Esophagus squamous epithelium (tissue), 4 donors: ENCODE measurements around the gene CPNE5.

Experiments
- POLR2A ChIP-seq, 4 donors: fragments of 450-650 bp; IDR thresholded peaks; one replicate each; pipeline ENCODE4 v1.6.1; 2017; ENCODE audit warnings: antibody characterized with exemption in 4 of 4, mild to moderate bottlenecking in 4 of 4, moderate library complexity in 3 of 4
- TF ChIP-seq, protein P1 (sequence below), 6 experiments: fragments of 450-650 bp in 4 of 6; fragments of 200-600 bp in 2 of 6; sonication (generic) in 2 of 6; IDR thresholded peaks; one replicate each; pipeline ENCODE4 v1.5.1; 2016 to 2019; ENCODE audit warnings: antibody characterized with exemption in 6 of 6, mild to moderate bottlenecking in 4 of 6, moderate library complexity in 4 of 6

- TF ChIP-seq, protein P1, sequence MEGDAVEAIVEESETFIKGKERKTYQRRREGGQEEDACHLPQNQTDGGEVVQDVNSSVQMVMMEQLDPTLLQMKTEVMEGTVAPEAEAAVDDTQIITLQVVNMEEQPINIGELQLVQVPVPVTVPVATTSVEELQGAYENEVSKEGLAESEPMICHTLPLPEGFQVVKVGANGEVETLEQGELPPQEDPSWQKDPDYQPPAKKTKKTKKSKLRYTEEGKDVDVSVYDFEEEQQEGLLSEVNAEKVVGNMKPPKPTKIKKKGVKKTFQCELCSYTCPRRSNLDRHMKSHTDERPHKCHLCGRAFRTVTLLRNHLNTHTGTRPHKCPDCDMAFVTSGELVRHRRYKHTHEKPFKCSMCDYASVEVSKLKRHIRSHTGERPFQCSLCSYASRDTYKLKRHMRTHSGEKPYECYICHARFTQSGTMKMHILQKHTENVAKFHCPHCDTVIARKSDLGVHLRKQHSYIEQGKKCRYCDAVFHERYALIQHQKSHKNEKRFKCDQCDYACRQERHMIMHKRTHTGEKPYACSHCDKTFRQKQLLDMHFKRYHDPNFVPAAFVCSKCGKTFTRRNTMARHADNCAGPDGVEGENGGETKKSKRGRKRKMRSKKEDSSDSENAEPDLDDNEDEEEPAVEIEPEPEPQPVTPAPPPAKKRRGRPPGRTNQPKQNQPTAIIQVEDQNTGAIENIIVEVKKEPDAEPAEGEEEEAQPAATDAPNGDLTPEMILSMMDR (IDR thresholded peaks at IDR 0.05) = no peak
- no peak for TF ChIP-seq POLR2A (IDR thresholded peaks at IDR 0.05)
These were observed 53.1 kb downstream of the CPNE5 start for GRCh38 chr6:36786055-36786675.
